Measurements from ENCODE around the gene SYVN1. TPM values are rescaled to one million over a fixed set of nuclear protein-coding genes. Genes with fewer than 3 reads are reported as not detected.

Gene SYVN1
- total RNA-seq, 1 donor from 2014 or later, result 10.1 TPM

DNA sequence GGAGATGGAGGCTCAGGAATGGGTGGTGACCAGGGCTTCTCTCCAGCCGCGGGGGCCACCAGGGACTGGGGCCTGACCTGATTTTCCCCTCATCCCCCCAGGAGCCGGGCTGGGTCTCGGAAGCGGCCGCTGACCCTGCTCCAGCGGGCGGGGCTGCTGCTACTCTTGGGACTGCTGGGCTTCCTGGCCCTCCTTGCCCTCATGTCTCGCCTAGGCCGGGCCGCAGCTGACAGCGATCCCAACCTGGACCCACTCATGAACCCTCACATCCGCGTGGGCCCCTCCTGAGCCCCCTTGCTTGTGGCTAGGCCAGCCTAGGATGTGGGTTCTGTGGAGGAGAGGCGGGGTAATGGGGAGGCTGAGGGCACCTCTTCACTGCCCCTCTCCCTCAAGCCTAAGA, 46.5 kb downstream of the SYVN1 start:
- no peak for DNase-seq (ENCODE audit: low read depth in 2 of 2)

DNA sequence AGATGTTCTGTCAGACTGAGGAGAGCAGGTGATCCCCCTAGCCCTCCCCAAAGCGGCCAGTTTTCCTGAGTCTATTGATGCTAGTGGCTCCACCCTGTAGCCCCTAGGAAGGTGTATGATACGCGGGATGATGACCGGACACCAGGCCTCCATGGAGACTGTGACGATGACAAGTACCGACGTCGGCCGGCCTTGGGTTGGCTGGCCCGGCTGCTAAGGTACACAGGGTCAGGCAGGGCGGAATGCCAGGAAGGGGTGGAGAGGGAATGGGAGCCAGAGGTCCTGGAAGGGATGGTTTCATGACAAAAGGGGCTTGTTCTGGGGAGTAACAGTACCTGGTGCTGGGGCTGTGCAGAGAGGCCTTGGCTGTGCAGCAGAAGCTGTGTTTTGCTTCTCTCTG, 47.1 kb downstream of the SYVN1 start:
- DNase-seq (ENCODE audit: low read depth in 2 of 2), result no peak

DNA sequence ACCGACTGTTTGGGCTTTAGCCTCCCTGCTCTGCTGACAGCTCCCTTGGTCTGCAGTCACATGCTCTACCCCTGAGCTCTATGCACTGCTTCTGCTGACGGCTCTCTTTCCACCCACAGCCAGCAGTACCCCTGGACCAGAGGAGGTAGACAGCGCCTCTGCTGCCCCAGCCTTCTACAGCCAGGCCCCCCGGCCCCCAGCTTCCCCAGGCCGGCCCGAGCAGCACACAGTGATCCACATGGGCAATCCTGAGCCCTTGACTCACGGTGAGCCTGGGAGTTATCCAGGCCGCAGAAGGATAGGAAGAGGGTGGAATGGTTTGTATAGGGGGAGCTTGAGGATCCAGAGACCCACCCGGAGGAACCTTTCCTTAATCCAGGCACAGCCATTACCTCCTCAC, 47.5 kb downstream of the SYVN1 start:
- no peak for DNase-seq (ENCODE audit: low read depth in 2 of 2)

DNA sequence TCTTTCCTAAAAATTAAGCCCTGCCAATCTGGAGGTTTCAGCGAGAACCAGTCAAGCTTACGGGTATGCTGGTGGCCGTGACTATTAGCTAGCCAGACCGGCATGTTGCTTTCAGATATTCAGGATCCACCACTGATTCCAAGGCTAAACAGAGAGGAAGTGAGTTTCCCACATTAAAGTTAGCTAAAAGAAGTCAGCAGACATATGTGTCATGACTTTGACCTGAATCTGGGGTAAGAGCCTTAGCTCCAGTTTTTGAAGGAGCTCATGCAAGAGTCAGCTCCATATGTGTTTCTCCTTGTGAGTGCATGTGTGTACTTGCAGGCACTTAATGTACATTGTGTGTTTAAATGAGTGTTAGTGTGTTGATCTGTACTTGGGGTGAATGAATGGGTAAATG, 48.9 kb downstream of the SYVN1 start:
- DNase-seq (ENCODE audit: low read depth in 2 of 2), result no peak

DNA sequence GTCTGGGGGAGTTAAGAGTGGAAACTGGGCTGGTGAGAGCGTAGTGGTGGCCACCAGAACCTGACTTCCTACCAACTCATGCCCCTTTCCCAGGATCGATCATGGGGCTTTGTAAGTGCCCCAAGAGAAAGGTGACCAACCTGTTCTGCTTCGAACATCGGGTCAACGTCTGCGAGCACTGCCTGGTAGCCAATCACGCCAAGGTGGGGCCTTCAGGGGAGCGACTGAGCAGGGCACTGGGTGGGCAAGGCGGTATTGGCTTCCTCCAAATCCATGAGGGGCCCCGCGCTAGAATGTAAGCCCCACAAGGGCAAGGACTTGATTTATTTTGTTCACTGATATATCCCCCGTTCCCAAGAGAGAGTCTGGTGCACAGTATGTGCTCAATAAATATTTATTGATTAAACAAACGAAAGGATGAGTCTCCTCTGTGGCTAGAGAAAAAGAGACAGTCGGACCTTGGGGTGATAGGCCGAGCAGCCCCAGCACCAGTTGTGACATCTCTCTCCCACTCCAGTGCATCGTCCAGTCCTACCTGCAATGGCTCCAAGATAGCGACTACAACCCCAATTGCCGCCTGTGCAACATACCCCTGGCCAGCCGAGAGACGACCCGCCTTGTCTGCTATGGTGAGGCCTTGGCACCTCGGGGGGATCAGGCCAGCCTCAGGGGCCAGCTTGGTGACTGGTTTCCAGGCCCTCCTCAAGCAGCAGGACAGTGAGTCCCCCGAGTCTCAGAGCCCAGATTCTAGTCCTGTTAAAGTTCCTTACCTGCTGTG, 49.5 kb downstream of the SYVN1 start:
- no peak for DNase-seq (ENCODE audit: low read depth in 2 of 2)

DNA sequence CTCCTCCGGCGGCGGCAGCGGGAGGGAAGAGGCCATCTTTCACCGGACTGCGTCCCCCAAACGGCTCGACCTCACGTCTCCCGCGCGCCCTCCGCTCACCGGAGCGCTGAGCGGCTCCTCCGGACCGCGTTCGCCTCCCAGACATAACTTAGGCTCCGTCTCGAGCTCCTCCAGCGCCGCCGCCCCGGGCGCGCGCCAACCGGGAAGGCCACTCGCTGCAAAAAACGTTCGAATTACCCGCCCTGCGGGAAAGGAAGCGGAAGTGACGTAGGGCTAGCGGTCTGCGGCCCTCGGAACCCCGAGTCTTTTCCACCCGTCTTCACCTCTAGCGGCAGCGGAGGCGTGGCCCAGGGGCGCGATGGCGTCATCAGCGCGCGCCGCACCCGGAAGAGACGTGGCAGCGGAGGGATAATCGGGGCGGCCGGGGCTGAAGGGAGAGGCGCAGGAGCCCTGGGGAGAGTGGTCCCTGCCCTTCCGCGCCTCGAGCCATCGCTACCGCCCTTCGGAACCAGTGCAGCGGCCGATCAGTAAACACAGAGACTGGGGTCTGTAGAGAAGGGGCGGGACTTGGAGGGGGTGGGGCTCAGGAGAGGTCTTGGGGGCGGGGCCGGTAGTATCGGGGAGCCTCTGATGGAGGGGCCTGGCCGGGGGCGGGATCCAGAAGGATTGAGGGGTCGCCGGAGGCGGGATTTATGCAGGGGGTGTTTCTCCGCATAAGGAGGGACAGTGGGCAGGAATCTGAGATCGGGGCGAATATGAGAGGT, 50.3 kb downstream of the SYVN1 start, which contains the start of the genes CDCA5 and ZFPL1:
CDCA5 (minus strand) TSS at position 207 of the 764 bp plus-strand sequence; CDS start at position 145, 62 bp downstream.
ZFPL1 (plus strand) TSS at position 389 of the 764 bp plus-strand sequence. CDS start 477 bp downstream, outside the sequence.
- peak; percentile 97 to 98 for DNase-seq (ENCODE audit: low read depth in 2 of 2)

DNA sequence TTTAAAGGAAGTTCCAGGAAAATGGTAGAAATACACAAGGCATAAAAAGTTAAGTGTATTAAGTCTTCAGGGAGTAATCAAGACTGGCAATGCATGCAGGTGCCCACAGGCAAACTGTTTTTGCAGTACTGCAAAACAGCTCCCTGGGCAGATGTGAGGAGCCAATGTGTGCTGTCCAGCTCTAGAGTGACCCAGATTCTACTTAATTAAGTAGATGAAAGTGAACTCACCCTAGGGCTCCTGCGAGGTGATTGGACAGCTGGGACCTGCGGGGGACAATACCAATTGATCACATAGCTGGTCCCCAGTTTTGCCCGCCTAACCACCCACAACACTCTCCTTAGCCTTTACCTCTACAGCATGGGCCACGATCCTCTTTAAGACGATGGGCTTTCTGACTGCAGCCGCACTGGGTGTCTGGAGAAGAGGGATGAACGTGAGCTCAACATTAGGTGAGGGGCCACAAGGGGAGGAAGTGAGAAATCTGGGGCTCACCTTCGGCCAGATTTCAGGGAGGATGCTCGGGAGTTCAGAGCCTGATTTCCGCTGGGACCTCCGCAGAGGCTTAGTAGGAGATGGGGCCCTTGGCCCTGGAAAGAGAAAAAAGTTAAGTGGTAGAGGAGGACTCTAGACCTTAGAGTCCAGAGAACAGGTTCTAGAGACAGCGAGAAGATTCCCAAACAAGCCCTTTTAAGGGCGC, 51.0 kb downstream of the SYVN1 start:
- no peak for DNase-seq (ENCODE audit: low read depth in 2 of 2)

DNA sequence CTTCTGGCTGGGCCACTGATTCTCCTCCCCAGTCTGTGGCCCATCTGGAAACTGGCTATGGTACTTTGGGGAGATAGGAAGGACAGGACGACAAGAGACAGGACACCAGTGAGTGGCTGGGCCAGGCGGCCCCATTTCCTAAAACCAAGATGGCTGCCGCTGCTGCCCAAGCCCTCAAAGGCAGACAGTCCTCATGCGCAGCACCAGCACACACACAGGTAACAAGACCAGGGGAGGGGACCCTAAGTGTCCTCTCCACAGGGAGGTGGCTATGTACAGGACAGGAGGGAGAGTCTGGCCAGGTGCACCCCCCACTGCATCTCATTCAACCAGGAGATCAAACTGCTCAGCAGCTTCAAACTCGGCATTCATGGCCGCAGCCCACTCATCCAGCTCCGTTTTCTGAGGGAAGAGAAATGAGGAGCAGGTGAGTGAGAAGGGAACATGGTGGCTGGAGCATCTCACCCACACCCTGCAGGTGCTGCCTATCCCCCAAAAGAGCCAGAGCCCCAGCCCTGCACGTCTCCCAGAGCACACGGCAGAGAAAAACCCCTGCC, 55.5 kb downstream of the SYVN1 start:
- DNase-seq (ENCODE audit: low read depth in 2 of 2), result no peak

DNA sequence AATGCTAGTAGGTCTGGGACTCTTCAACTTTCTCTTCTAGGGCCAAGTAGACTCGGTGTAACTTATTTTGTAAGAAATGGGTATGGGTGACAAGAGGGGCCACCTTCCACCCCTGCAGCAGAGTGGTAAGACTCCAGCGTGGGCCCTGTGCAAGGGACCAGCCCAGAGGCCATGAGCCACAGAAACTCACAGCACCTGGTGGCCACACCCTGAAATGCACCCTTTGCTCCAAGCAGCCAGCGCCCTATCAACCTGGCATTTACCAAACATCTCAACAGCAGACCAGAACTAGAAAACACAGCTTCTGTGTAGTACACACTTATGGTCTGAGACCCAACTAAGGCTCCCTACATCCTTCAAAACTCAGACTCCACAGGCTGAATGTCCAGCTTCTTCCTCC, 56.2 kb downstream of the SYVN1 start:
- DNase-seq (ENCODE audit: low read depth in 2 of 2), result peak; percentile 42 to 69

DNA sequence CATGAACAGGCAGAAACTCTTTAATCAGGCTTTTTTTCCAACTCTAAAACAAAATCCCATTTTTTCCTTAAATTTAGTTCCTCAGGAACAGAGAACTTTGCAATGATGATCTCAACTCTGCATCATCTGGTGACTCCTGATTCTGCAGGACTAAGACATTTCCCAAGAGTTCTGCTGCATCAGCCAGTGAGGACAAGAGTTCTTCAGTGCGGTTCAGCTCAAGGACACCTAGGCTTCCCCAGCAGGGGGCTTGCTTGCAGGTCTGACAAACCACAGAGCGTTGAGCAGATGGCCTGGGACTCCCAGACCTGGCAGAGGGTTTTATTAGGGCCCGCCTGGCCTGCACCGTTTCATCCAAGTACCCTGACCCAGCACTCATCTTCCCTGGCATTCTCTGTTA, 56.9 kb downstream of the SYVN1 start:
- DNase-seq (ENCODE audit: low read depth in 2 of 2), result no peak

Other genes with a start within 250 kb of the SYVN1 start
- 7.6 and 12.1 TPM in 2 replicates for gene ATG2A, start 217.3 kb downstream of the SYVN1 start, total RNA-seq
- 5.0 and 11.5 TPM in 2 replicates for gene PPP2R5B, start 209.8 kb downstream of the SYVN1 start, total RNA-seq
- not detected in 2 replicates for gene GPHA2, start 198.6 kb downstream of the SYVN1 start, total RNA-seq
- gene MAJIN, start 162.4 kb downstream of the SYVN1 start, total RNA-seq, result not detected in 2 replicates
- 0.20 and 0.44 TPM in 2 replicates for gene BATF2, start 137.5 kb downstream of the SYVN1 start, total RNA-seq
- 95.2 and 145 TPM in 2 replicates for gene ARL2, start 120.4 kb downstream of the SYVN1 start, total RNA-seq
- 6.8 and 10.7 TPM in 2 replicates for gene SNX15, start 107.1 kb downstream of the SYVN1 start, total RNA-seq
- 6.8 and 7.5 TPM in 2 replicates for gene SAC3D1, start 93.3 kb downstream of the SYVN1 start, total RNA-seq
- 9.8 and 12.3 TPM in 2 replicates for gene NAALADL1, start 76.0 kb downstream of the SYVN1 start, total RNA-seq
- 2.0 and 3.9 TPM in 2 replicates for gene CDCA5, start 50.5 kb downstream of the SYVN1 start, total RNA-seq
- 20.5 and 24.0 TPM in 2 replicates for gene ZFPL1, start 50.3 kb downstream of the SYVN1 start, total RNA-seq
- gene VPS51, start 38.3 kb downstream of the SYVN1 start, total RNA-seq, result 154 and 265 TPM in 2 replicates
- gene TM7SF2, start 22.6 kb downstream of the SYVN1 start, total RNA-seq, result 15.3 and 21.4 TPM in 2 replicates
- 4.6 and 9.7 TPM in 2 replicates for gene ZNHIT2, start 16.8 kb downstream of the SYVN1 start, total RNA-seq
- 355 and 442 TPM in 2 replicates for gene FAU, start 12.4 kb downstream of the SYVN1 start, total RNA-seq
- gene MRPL49, start 12.2 kb downstream of the SYVN1 start, total RNA-seq, result 39.2 and 41.3 TPM in 2 replicates
- not detected in 2 replicates for gene SPDYC, start 35.7 kb upstream of the SYVN1 start, total RNA-seq
- 60.9 and 80.2 TPM in 2 replicates for gene CAPN1, start 47.4 kb upstream of the SYVN1 start, total RNA-seq
- gene POLA2, start 127.4 kb upstream of the SYVN1 start, total RNA-seq, result 1.8 and 3.5 TPM in 2 replicates
- 5.4 and 10.1 TPM in 2 replicates for gene CDC42EP2, start 180.3 kb upstream of the SYVN1 start, total RNA-seq
- gene DPF2, start 199.3 kb upstream of the SYVN1 start, total RNA-seq, result 17.9 and 18.3 TPM in 2 replicates
- gene TIGD3, start 220.2 kb upstream of the SYVN1 start, total RNA-seq, result 0.22 TPM in 1 of 2 replicates, not detected in the other
- gene SLC25A45, start 248.1 kb upstream of the SYVN1 start, total RNA-seq, result 1.2 and 1.7 TPM in 2 replicates